SIG-M5 treated with dmso at 0.1 percent for 504 hours (cell line): ENCODE data around the gene GRIK2.

Experiments used
- DNase-seq: peaks from one replicate; lab custom pipeline; 2025; ENCODE audit not compliant: unreplicated experiment; lab: John Stamatoyannopoulos, UW

GRIK2 gene

DNA sequence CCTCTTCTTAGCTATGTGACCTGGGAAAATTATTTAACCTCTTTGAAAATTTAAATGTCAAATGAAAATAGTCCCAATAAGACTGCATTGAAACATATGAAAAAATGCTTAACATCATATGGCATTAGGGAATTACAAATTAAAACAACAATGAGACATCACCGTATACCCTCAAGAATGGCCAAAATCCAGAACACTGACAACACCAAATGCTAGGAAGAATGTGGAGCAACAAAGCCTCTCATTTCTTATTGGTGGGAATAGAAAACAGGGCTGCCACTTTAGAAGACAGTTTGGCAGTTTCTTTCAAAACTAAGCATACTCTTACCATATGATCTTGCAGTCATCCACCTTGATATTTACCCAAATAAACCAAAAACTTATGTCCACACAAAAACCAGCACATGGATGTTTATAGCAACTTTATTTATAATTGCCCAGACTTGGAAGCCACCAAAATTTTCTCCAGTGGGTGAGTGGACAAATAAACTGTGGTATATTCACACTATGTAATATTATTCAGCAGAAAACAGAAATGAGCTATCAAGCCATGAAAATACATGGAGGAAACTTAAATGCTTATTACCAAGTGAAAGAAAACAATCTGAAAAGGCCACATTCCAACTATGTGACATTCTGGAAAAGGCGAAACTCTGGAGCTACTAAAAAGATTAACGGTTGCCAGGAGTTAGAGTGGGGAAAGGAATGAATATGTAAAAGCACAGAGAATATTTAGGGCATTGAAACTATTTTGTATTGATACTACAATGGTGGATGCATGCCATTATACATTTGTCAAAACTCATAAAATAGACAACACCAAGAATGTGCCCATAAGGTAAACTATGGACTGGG, 459.9 kb downstream of the GRIK2 start:
- no peak for DNase-seq

DNA sequence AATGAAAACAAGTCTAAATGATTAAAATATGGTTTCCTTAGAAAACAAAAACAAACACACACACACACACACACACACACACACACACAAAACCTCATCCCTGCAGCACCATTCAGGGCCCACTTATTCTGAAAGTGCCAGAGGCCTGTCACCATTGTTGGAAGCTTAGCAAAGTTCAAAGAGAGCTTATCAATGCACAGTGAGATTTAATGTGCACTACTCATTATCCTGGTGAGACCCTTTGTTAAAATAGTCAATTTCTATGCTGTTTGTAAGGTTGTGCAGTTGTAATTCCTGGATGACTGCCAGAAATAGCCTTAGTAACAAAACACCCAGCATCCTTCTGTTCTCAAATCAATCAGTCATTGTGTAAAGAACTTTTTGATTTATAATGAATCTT, 482.9 kb downstream of the GRIK2 start:
- no peak for DNase-seq

GRCh38 chr6:101878554-101879276, 485.2 kb downstream of the GRIK2 start:
- no peak for DNase-seq

DNA sequence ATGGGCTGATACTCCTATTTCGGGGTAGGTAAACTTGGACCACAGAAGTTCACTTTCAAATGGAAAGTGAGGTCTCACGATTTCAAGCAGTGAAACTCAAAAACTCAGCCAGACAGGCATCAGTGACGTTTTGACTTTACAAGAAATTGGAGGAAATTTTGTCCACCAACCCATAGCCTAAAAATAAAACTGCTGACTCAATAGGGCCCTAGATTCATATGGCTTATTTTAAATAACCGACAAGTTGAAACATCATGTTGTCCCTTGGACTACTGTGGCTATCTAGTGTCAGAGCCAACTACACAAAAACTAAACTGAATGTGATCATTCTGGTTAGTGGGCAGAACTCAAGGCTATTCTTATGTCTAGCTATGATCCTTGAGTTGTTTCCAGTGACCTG, 486.3 kb downstream of the GRIK2 start:
- no peak for DNase-seq

DNA sequence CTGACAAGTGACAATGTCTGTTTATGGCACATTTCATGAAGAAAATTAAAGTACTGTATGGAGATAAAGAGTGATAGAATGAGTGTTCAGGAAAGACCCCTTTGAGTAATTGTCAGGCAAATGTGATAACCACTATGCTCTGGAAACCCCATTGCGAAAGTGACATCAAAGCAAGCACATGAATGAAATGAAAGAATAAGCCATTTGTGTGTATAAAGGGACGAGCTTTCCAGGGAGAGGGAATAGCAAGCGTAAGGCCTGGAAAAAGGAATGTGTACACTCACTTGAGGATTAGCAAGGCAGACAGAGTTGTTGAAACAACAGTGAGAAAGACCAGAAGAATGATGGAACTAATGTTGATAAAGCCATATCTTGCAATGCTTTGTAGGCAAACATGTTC, 490.0 kb downstream of the GRIK2 start:
- DNase-seq, result no peak

- DNase-seq, result no peak
Measured at GRCh38 chr6:101887532-101887931, 494.0 kb downstream of the GRIK2 start.

- no peak for DNase-seq
Measured at GRCh38 chr6:101907356-101908217, 514.1 kb downstream of the GRIK2 start.

DNA sequence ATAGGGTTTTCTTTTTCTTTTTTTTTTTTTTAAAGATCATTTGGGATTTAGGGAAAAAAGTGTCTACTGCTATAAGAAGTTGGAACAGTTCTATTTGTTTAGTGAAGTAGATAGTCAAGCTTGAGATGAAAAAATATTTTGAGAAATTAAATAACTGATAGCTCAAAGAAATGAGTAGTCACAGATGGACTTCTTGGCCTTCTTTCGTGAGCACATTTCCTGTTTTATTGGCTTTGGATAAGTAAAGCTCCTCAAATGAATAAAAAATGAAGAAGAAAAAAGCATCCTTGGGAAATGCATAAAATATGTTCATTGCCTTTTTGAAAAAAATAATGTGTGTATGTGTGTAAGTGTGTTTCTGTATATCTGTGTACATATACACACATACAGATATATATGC, 515.9 kb downstream of the GRIK2 start:
- DNase-seq, result no peak

- DNase-seq, result no peak
Measured at GRCh38 chr6:101912311-101912710, 518.8 kb downstream of the GRIK2 start.

- DNase-seq, result no peak
Measured at GRCh38 chr6:101918471-101918870, 525.0 kb downstream of the GRIK2 start.

GRCh38 chr6:101921829-101922450, 528.4 kb downstream of the GRIK2 start:
- DNase-seq, result no peak

DNA sequence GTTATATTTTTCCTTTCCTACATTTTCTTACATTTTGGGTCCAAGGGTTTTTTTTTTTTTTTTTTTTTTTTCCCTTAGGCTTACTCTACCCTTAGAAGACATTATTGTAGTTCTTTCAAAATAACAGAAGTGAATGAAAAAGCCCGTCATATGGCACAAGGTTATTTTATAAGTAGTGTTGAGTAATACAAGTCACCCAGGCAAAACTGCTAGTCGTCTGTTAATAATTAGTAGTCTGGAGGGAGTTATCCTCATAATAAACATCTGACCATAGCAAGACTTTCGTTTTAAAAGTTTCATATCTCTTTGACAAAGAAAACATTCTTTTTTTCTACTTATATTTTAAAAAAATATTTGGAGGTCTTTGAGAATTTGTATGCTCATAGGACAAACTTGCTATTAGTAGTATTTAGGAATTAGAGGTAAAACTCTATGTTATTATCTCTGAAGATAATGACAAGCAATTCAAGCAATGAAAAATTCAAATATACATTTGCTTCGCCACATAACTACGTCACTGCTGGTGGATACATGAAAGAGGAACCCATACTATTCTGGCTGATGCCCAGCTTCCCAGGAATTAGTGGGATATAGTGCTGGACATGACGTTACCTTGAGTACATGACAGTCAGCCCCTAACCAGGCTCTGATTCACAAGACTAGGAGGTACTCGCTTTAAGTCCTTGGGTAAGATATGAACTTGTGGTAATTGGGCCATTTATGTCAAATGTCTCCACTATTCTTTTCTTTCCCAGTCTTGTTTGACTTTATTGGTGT, 532.8 kb downstream of the GRIK2 start:
- no peak for DNase-seq

DNA sequence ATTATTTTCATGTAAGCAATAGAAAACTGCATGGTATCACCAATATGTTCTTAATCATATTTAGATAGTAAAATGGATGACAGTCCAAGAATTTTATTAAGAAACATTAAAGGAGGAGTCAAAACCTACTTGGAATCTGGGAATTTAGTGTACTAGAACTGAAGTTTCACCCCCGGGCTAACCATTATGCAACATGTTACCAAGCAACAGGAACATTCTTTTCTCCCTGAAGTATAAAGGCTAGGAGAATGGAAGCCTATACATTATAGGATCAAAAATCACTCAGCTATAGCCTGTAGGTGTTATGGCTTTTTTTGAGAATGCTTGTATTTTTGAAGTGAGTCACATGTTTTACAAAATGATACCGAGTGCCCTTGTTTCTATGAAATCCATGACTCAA, 538.3 kb downstream of the GRIK2 start:
- DNase-seq, result no peak

- no peak for DNase-seq
Measured at GRCh38 chr6:101932704-101933103, 539.2 kb downstream of the GRIK2 start.

- DNase-seq, result no peak
Measured at GRCh38 chr6:101935732-101936131, 542.2 kb downstream of the GRIK2 start.

DNA sequence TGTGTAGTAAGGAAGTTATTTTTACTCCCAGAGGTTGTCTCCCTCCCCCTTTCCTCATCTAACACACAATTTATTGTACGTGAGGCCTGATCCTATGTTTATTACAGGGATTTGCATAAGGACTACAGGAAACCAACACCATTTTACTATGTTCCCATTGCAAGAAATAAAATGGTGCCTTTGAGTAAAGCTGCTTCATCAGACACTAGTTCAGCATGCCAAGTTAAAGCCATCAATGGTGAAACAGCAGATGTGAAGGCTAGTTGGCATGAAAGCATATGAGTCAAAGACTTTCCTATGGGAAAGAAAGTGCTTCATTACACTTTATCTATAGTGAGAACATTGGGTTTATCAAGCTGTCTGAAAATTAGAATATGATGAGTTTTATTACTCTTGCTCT, 543.0 kb downstream of the GRIK2 start:
- no peak for DNase-seq

DNA sequence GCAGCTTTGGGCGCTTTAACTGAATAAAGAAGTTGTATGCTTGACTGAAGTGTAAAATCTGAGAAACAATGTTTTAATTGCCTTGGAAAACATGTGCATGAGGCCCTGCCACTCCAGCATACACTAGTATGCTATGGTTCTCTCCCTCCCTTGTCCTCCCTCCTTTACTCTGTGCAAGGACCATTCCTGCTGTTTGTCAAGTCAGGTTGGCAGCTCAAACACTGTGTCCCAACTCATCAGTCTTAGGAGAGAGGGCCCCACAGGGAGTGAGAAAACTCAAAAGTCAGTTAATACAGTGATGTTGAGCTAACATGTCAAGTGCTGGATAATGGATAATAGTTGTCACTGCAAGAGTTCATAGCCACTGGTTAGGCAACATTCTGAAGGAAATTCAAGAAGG, 543.6 kb downstream of the GRIK2 start:
- DNase-seq, result no peak

DNA sequence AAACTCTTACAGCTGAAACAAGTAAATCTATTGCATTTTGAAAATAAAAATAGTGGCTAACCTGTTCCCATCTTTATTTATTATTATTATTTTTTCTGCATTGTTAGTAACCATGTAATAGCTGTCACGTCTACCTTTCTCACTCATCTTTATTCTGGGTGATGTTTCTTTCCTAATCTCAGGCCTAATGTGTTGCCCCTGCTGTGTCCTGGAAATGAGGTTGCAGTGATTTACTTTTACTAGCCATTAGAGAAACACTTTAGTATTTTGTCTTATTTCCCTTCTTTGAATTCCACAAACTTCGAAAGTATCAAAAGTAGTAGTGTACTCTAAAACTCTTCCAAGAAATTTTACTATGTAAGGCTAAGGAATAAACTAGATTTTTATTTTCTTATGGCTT, 546.9 kb downstream of the GRIK2 start:
- DNase-seq, result no peak

DNA sequence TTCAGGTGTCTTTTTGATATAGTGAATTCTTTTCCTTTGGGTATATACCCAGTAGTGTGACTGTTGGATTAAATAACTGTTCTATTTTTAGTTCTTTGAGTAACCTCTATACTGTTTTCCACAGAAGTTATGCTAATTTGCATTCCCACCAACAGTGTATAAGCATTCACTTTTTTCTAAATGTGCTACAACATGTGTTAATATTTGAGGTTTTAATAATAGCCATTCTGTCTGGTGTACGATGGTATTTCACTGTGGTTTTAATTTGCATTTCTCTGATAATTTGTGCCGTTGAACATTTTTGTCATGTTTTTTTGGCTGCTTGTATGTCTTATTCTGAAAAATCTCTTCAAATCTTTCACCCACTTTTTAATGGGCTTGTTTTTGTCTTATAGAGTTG, 563.5 kb downstream of the GRIK2 start:
- no peak for DNase-seq

DNA sequence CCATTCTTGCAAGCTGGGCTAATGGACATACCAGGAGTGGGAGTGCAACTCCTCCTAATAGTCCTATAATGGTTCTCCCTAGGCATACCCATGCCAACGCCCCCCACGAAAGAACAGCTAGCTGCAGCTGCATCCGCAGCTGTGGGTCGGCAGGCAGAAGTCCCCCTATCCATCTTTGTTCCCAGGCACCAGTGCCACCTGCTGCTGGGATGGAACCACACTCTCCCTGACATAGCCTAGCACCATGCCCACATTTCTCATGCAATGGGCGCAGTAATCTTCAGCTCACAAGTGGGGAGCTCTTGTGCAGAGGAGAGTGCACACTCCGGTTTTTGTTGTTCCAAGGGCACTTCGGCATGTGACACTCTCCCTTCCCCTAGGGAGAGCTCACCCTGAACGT, 567.8 kb downstream of the GRIK2 start:
- DNase-seq, result no peak
